Hippocampal formation (tissue), 2 donors: ENCODE data around the gene IER3IP1.
"Not testable (repeated sequence)": the region's sequence is repeated elsewhere in the genome, so short reads cannot be mapped to it uniquely, and the experiment has no call there.

Experiments used
- DNase-seq, 2 donors: peaks; one replicate each; lab custom pipeline; 2025; lab: John Stamatoyannopoulos, UW

The IER3IP1 gene, protein sequence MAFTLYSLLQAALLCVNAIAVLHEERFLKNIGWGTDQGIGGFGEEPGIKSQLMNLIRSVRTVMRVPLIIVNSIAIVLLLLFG

DNA sequence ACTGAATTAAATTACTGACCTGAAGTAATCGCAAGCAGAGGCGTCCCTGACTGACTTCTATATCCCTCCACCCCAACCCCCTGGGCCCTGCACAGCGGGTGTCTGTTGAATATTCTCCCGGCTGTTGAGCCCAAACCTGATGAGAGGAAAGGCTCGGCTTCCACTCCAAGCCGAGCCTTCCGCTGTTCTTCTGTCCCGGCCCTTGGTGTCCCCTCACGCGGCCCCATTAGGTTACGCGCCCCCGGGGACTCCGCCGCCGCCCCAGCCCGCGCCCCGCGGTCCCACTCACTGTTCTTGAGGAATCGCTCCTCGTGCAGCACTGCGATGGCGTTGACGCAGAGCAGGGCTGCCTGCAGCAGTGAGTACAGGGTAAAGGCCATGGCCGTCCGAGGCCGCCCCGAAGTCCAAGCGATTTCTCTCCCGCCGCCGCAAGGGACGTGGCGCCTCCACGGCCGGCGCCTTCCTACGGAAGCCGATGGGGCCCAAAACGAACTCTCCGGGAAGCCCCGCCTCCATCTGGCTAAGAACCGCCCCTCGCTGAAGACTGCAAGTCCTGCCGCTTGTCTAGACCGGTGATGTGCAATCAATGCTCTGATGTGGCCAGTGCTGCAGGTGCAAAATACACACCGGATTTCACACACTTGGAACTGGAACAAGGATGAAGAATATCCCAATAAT is at the start of gene IER3IP1:
Gene IER3IP1, minus strand, starts transcription at position 467 of the 678 bp plus-strand sequence. Its CDS starts 87 bp downstream, at position 380.
- peak; percentile 83 to 85 for DNase-seq

DNA sequence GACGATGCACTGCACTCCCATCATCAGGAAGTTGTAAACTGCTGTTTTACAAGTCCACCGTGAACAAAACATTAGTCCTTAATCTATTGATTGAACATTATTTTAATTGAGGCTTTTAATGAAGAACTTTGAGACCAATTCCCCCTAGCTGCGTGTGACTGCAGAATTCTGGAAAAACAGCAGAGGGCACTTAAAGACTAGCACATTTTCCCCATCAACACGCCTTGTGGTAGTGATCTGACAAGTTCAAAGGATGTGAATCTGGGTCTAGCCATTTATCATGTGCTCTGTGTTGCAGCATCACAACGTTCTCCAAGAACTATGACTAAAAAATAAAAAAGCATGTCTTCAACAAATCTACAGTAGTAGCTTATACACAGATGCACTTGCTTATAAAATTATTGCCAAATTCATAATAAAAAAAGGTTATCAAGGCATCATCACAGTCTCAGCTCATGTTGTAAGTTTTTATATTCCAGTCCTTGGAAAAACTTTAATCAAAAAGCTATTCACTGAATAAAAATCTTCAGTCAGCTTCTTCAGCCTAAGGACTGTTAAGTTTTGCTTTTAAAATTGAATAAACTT is 39.5 kb upstream of the IER3IP1 start:
- peak; percentile 11 to 65 for DNase-seq

DNA sequence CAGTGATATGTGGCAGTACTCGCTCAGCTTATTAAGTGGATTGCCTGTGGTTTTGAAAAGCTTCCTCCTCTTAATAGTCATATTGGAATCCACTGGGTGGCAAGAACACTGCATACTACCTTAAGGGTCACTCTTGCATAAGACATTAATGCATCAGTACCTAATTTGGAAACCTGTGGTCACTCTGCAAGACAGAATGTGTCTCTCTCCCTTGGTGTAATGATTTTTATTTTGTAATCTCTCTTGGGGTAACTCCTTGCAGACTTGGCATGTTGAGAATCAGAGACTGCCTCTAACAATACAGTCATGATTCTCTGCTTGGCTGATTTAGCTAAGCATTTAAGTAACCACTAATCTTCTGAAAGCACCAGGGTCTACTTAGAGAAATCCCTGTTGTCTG is 33.0 kb upstream of the IER3IP1 start:
- DNase-seq, result no peak

DNA sequence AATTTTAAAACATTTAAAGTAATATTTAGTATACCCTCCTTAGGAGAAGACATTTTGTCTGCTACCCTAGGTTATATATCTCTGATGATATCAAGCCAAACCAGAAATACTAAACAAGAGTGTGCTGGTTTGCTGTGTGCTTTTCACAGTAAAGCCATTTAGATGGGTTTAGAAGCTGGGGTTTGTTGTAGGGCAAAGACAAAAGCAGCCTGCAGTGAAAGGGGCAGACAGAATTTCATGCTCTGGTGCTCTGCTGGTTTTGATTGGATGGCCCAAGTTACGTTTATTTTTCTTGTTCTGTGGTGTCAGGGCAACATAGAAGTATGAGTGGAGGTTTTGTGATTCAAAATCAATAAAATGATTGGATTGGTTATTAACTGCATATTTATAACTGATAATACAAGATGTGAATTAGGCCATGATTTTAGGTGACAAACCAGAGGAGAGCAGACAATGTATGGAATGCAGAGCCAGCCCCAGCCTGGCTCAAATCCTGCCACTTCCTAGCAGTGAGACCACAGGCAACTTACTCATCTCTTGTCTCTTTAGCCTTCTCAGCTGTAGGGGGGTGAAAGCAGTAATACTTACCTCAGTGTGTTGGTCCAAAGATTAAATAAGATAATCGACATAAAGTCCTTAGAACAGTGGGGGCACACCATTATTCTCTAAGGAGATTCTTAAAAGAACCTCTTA is 30.9 kb upstream of the IER3IP1 start:
- no peak for DNase-seq

DNA sequence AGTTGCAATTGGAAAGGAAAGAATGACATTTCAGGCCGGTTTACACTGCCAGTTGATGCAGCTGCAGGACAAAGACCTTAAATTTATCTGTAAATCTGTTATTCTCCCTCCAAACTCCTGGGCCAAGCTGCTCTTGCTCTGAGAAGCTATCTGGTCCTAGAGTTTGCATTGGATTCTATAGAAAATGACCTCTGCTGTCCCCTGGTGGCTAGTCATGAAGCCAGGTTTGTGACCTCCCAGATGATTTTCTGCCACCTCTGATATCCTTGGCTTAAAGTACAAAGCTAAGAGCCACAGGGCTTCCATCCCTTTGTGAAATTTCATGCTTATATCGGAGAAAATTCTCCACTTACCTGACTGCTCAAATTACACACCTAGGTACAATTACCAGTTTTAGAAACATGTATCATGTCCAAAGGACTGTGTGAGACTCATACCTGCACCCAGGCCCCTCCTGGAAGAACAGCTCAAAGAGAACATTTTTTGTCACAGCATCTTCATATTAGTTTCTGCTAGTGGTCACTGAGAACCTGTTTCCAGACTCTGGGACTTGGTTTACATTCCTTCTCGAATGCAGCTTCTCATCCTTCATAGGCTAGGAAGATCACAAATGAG is 28.9 kb upstream of the IER3IP1 start:
- DNase-seq, result peak in 1 of 2 donors; percentile 12

DNA sequence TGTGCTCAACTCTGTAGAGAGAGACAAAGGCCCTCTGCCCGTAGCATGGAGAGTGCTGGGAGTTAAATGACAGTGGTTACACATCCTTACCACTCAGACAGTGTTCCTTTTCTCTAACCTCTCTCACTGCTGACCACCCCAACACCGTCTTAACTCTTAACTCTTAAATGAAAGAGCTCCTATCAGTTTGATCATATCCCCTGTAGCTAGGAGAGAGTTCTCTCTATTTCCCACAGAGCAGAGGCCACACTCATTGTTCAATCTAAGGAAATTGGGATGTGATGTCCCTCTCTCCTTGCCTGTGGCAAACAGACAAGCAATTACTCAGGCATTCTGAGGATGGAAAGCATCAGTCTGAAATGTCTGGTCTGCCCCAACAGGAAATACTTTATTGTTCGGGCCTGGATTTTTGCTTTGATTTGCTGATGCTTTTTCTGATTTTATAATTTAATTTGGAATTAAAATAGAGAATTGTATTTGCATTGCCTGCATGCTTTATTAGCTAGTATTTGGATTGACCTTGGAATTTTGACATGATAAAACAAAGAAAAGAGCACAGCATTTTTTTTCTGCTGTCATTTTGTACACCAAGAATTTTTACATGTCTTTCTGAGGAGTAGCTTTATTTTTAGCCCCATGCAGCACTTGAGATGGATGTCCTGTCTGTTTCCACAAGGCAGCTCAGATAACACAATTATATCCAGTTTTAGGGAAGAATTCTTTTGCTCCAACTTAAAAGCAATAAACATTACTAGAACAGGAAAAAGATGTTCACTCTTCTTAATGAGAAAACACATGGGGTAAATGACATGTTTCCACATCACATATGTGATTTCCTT is 27.7 kb upstream of the IER3IP1 start:
- no peak for DNase-seq

DNA sequence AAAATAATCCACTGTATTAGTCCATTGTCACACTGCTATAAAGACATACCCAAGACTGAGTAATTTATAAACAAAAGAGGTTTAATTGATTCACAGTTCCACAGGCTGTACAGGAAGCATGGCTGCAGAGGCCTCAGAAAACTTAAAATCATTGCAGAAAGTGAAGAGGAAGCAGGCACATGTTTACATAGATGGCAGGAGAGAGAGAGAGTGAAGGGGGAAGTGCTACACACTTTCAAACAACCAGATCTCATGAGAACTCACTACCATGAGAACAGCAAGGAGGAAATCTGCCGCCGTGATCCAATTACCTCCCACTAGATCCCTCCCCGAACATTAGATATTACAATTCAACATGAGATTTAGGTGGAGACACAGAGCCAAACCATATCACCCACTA is 19.8 kb upstream of the IER3IP1 start:
- not testable (repeated sequence) for DNase-seq

DNA sequence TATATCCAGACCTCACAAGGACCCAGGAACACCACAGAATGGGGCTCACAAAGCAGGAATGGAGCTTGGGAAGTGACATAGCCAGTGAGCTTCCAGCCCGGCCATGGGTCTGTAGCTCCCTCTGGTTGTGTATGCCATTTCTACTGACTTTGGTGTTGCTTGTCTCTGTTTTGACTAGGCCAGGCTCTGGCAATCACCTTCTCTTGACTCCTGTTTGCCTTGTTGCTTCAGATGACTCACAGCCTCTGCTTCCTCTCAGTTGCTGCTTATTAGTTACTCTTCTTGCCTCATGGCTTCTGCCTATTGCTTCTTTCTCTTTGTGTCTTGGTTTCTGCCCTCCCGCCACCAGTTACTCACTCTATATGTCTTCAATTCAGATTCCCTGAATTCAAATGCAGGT is 15.8 kb upstream of the IER3IP1 start:
- DNase-seq, result no peak

DNA sequence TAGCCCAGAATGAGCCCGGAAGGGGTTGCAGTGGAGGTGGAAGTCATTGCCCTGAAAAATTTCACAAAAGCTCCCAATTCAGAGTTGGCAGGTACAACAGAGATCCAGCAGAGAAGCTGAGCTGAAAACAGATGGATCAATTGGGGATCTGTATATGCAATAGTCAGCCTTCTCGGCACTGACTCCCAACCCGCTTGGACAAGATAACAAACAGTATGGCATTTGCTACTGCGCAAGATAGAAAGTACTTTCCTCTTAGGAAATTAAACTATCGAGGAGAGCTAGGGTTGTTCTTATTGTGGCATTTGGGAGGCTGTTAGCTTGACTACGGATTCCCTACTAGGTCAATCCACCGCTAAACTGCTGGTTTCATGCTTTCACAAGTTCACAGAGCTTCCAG is 11.6 kb upstream of the IER3IP1 start:
- DNase-seq, result no peak

DNA sequence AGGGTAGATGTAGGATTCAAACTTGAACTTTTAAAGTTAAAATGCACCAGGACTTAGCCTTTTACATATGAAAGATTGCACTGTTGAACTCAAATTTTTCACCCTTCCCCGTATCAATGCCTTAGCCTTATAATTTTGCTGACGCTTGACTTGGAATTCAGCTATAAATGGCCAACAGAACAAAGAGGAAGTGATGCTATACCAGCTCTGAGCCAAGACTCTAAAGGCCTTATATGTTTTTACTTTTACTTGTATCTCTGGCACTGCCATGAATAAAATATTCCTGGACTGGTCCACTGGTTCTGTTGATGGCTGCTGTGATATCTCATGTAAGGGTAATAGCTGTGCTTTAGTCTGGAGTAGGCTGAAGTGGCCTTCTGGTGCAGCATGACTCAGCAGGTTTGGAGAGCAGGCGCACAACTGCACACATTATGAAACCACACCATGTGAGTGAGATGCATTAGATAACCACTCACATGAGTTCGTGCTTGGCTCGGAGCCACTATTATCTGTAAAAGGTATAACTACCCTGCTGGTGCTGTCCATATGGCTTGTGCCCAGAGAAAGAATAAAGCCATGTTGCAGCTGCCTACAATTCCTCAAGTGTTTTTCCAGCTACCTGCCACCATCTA is 8.4 kb upstream of the IER3IP1 start:
- no peak for DNase-seq

DNA sequence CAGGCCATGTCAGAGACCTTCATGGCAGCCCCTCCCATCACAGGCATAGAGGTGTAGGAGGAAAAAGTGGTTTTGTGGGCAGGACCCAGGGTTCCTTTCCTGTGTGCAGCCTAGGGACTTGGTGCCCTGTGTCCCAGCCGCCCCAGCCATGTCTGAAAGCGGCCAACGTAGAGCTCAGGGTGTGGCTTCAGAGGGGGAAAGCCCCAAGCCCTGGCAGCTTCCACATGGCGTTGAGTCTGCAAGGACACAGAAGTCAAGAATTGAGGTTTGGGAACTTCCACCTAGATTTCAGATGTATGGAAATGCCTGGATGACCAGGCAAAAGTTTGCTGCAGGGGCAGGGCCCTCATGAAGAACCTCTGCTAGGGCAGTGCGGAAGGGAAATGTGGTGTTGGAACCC is 6.0 kb upstream of the IER3IP1 start:
- not testable (repeated sequence) for DNase-seq

DNA sequence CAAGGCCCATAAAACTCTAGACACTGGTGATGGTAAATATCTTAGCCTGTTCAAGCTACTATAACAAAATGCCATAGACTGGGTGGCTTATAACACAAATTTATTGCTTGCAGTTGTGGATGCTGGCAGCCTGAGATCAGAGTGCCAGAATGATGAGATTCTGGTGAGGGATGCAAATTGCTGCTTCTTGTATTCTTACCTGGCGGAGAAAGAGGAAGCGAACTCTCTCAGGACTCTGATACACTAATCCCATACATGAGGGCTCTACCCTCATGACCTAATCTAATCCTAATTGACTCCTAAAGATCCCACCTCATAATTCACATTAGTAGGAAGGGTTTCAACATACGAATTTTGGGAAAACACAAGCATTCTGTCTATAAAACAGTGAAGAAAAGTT is 4.6 kb upstream of the IER3IP1 start:
- no peak for DNase-seq

DNA sequence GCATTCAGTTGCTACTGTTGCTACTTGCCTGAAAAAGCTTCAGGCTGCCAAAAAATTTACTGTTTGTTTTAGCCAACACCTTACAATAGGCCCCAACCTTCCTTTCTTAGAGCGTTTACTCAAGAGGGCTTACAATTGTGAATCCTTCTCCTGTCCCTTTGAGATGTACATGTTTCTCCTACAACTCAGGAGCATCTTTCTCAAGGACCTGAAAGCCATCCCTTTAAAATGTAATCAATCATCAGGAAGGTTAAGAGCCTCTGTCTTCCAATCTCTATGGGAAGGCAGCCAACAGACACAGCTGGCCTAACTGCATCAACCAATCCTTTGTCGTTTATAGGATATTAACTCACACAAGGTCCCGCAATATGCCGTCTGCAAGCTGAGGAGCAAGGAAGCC is 3.4 kb upstream of the IER3IP1 start:
- DNase-seq, result no peak

DNA sequence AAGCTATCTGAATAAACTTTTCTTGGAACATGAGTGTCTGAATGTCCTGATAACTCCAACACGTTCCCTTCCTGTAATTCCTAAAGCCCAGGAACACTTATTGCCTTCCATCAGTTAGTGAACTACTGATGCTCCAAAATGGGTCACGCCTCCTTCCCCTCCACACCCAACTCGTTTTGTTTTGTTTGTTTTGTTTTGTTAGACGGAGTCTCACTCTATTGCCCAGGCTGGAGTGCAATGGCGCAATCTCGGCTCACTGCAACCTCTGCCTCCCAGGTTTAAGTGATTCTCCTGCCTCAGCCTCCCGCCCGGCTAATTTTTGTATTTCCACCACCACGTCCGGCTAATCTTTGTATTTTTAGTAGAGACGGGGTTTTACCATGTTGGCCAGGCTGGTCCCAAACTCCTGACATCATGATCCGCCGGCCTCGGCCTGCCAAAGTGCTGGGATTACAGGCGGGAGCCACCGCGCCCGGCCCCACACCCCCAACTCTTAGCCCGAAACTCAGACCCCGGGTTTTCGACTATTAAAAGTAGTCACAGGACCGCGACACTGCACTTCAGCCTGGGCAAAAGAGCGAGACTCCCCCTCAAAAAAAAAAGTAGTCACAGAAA is 774 bp downstream of the IER3IP1 start:
- no peak for DNase-seq

DNA sequence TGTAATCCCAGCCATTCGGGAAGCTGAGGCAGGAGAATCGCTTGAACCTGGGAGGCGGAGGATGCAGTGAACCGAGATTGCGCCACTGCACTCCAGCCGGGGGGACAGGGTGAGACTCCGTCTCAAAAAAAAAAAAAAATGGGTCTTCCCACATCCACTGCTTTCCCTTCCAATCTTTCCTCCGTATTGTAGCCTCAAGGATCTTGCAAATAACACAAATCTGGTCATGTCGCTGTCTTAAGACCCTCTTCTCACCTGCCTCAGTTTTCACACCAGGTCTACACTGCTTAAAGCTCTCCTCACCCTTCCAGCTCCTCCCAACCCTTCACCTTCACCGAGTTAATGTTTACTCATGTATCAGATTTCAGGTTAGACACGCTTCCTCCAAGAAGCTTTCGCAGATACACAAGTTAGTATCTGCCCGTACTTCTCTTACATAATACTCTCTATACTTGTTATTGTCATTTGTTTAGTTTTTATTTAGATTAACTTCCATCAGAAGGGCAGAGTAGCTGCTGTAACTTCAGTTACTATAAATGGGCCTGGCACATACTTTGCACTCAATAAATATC is 1.5 kb downstream of the IER3IP1 start:
- DNase-seq, result no peak

DNA sequence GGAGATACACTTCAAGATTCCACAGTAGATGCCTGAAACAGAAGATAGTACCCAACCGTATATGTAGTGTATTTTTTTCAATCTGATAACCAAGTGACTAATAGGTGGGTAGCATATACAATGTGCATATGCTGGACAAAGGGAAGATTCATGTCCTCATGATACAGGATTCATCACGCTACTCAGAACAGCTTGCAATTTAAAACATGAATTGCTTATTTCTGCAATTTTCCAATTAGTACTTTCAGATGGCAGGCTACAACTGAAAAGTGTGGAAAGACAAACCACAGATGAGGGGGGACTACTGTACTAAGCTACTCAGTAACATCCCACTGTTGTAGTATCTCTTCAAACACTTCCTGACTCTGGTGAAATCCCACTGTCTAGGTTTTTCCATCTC is 3.7 kb downstream of the IER3IP1 start:
- DNase-seq, result no peak

DNA sequence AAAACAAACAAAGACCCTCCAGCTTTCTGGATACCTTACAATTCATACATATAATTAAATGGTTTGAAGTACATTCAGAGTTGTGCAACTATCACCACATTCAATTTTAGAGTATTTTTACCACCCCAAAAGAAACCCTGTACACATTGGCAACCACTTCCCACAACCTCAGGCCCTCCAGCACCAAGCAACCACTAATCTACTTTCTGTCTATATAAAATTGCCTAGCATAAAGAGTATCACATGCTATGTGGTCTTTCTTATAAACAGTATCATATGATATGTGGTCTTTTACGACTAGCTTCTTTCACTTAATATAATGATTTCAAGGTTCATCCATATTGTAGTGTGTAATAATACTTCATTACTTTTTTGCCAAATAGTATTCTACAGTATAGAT is 7.3 kb downstream of the IER3IP1 start:
- DNase-seq, result no peak

DNA sequence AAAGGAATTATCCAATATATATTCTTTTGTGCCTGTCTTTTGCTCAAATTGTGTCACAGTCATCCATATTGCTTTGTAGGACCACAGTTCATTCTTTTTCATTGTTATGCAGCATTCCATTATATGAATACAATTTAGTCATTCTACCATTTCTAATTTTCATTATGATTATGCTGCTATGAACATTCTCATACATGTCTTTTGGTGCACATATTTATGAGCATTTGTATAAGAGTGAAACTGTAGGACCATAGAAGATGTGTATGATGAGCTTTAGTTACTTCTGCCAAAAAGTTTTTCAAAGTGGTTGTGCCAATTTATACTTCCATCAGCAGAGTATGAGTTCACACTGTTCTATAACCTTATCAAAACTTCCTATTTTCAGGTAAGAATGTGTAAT is 7.7 kb downstream of the IER3IP1 start:
- DNase-seq, result no peak

DNA sequence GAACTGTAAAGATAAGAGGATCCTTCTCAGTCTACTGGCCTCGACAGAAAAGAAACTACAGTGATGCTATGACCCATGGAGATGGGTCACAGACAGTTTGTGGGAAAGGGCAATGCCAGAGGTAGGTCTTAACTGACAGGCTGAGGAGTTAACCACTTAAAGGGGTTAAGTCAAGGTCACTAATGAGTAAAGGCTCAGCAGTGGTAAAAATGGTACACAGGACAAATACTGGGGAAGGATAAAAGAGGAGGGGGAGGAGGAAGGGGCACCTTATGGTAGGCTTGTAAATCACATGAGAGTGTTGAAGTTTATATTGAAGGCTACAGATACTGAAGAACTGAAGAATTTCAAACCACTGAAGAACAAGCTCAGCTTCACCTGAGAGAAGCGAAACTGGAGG is 9.9 kb downstream of the IER3IP1 start:
- DNase-seq, result no peak

DNA sequence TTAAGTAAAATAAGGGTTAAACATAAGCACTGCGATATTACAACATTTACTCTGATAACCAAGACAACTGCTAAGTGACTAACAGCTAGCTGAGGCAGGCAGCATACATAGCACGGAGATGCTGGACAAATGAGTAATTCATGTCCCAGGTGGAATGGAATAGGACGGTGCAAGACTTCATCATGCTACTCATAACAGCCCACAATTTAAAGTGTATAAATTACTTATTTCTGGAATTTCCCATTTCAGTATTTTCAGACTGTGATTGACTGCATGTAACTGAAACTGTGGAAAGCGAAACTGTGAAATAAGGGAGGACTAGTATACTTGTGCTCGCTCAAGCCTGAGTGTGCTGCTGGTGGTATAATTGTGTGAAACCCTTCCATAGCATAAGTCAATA is 12.9 kb downstream of the IER3IP1 start:
- DNase-seq, result no peak

DNA sequence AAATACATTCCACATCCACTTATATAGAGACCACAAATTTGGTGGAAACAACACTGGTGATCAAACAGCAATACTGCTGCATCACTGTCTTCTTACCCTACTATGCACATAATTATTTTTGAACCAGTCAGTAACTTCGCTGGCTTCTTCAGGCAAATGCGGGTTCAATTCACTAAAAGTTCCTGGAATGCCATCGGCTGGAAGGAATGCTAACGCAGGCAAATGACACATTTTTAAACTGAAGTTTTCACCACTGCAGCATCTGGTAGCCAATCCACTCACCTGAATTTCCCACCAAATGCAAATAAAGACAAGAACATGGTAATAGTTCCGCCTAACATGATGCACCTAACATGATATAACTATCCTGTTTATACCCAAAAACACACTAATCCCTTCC is 15.9 kb downstream of the IER3IP1 start:
- no peak for DNase-seq
